Measurements from ENCODE around the gene SNAPC4. TPM values are rescaled to one million over a fixed set of nuclear protein-coding genes. Genes with fewer than 3 reads are reported as not detected.

Gene SNAPC4
- total RNA-seq, 1 donor from 2014 or later = 9.4 TPM

DNA sequence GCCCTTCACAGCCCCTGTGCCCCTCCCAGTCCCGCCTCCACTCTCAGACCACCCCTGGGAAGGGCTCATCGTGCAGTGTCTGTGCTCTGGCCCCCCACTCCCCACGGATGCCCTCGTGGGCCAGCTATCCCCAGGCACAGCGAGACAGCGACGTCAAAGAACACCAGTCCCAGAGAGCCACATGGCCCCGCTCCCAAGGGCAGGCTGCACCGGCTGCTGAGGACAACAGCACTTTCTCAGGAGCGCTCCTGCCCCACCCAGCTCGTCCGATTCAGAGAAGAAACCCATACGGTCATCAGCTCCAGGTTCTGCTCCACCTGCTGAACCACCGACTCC lies 4.8 kb upstream of the SNAPC4 start:
- no peak for DNase-seq (ENCODE audit: low spot score in 2 of 2)
- H3K9me3 ChIP-seq = no peaks in the 10 kb centered on the region

DNA sequence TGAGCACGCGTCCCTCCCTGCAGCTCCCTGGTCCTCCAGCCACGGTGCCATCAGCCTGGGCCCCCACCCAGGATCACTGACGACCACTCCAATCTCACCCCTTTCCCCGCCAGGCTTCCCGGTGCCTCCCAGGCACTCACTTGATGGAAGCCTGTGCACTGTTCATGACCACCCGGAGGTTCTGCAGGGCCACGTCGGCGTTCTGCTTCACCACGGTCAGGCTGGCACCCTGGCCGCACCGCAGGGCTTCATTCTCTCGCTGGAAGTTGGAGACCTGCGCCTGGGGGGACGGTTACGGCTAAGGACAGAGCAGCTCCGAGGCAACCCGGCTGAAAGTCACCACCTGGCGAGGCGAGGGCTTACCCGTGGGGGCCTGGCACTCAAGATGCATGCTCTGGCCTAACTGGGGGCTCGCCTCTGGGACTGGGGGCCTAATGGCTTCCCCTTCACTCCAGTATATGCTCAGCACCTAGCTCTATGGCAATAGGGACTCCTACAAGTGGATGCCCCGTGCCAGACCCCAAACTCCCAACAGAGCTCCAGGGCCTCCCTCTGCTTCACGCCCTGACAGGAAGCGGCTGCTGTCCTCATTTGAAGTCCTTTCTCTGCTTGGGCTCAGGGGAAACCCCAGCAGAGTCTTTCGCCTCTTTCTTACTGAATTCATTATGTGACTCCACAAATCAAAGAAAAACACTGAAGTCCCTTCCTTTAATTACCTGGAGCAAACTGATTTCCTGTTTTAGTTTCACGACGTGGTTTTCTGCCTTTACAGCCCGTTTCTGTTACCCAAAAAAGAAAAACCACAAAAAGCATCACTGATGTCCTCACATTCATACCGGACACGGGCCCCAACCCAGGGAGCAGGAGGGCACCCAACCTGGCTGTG lies 4.2 kb upstream of the SNAPC4 start:
- DNase-seq (ENCODE audit: low spot score in 2 of 2) = no peak
- Histone ChIP-seq H3K27ac (no peak overlapping the region), H3K27me3 (no peaks in the 10 kb centered on the region), H3K4me3 (no peak overlapping the region), H3K4me1 (peaks cover 6 to 8% of the 10 kb centered on the region in 2 donors), H3K36me3 (peaks cover 27 to 41% of the 10 kb centered on the region in 2 donors), H3K9me3 (no peaks in the 10 kb centered on the region)
- TF ChIP-seq, protein P1, sequence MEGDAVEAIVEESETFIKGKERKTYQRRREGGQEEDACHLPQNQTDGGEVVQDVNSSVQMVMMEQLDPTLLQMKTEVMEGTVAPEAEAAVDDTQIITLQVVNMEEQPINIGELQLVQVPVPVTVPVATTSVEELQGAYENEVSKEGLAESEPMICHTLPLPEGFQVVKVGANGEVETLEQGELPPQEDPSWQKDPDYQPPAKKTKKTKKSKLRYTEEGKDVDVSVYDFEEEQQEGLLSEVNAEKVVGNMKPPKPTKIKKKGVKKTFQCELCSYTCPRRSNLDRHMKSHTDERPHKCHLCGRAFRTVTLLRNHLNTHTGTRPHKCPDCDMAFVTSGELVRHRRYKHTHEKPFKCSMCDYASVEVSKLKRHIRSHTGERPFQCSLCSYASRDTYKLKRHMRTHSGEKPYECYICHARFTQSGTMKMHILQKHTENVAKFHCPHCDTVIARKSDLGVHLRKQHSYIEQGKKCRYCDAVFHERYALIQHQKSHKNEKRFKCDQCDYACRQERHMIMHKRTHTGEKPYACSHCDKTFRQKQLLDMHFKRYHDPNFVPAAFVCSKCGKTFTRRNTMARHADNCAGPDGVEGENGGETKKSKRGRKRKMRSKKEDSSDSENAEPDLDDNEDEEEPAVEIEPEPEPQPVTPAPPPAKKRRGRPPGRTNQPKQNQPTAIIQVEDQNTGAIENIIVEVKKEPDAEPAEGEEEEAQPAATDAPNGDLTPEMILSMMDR (IDR thresholded peaks at IDR 0.05) = no peak
- intact Hi-C loops (cut with DNase I) = loop anchor here (5.0 kb wide), 1 partner anchor 77 kb away; the partner anchor contains the start of gene GPSM1

More for the DNA sequence above, 4.8 kb upstream of the SNAPC4 start:
- Histone ChIP-seq H3K4me1 (peaks cover 8 to 9% of the 10 kb centered on the region in 2 donors), H3K27me3 (no peaks in the 10 kb centered on the region), H3K36me3 (peaks cover 27 to 41% of the 10 kb centered on the region in 2 donors), H3K4me3 (no peak overlapping the region), H3K27ac (no peak overlapping the region)
- intact Hi-C loops (cut with DNase I) = loop anchor here (5.0 kb wide), 1 partner anchor 77 kb away; the partner anchor contains the start of gene GPSM1
- TF ChIP-seq, protein P1 (IDR thresholded peaks at IDR 0.05) = no peak

DNA sequence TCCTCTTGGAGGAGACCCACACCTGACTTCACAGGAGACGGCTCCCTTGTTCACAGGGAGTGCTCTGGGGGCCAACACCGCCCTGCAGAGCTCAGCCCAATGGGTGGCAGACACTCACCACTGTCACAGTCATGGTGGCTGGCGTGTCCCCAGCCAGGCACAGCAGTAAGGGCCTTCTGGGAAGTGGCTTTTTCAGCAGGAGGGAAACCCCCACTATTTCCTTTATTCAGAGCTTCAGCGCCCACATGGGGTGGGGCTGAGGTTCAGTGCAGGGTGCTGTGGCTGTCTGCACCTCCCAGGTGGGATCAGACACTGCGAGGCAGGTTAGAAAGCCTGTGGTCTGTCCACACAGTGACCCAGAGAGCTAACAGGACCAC lies 3.6 kb upstream of the SNAPC4 start:
- peaks cover 10 to 12% of the 10 kb centered on the region in 2 donors for H3K4me1 ChIP-seq
- intact Hi-C loops (cut with DNase I) = loop anchor here (5.0 kb wide), 1 partner anchor 76 kb away; the partner anchor contains the start of gene GPSM1
- H3K27me3 ChIP-seq = no peaks in the 10 kb centered on the region
- peaks cover 27 to 41% of the 10 kb centered on the region in 2 donors for H3K36me3 ChIP-seq
- no peak for DNase-seq (ENCODE audit: low spot score in 2 of 2)
- no peak overlapping the region for H3K27ac ChIP-seq
- TF ChIP-seq, protein P1 (IDR thresholded peaks at IDR 0.05) = no peak
- H3K4me3 ChIP-seq = no peak overlapping the region
- H3K9me3 ChIP-seq = no peaks in the 10 kb centered on the region

DNA sequence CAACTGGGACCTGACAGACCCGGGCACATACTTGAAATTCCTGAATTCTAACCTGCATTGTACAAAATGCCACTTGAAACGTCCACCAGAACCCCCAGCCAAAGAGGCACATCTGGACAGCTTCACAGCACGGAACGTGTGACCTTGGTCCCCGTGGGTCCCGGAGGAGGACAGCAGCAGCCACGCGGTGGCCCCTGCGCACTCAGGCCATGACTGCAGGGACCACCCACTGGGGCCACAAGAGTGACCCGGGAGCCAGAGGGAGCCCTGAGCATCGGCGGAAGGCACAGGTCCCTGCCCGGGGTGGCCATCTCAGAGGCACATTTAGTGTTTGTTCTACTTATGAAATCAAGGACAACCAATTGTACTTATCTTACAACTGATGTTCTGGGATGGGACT lies 2.1 kb upstream of the SNAPC4 start:
- Histone ChIP-seq H3K9me3 (no peaks in the 10 kb centered on the region), H3K4me3 (no peak overlapping the region), H3K27ac (no peak overlapping the region), H3K27me3 (no peaks in the 10 kb centered on the region), H3K4me1 (peaks cover 10 to 13% of the 10 kb centered on the region in 2 donors), H3K36me3 (peaks cover 29 to 46% of the 10 kb centered on the region in 2 donors)
- intact Hi-C loops (cut with DNase I) = loop anchor here (5.0 kb wide), 1 partner anchor 75 kb away; the partner anchor contains the start of gene GPSM1
- TF ChIP-seq, protein P1 (IDR thresholded peaks at IDR 0.05) = no peak
- no peak for DNase-seq (ENCODE audit: low spot score in 2 of 2)

DNA sequence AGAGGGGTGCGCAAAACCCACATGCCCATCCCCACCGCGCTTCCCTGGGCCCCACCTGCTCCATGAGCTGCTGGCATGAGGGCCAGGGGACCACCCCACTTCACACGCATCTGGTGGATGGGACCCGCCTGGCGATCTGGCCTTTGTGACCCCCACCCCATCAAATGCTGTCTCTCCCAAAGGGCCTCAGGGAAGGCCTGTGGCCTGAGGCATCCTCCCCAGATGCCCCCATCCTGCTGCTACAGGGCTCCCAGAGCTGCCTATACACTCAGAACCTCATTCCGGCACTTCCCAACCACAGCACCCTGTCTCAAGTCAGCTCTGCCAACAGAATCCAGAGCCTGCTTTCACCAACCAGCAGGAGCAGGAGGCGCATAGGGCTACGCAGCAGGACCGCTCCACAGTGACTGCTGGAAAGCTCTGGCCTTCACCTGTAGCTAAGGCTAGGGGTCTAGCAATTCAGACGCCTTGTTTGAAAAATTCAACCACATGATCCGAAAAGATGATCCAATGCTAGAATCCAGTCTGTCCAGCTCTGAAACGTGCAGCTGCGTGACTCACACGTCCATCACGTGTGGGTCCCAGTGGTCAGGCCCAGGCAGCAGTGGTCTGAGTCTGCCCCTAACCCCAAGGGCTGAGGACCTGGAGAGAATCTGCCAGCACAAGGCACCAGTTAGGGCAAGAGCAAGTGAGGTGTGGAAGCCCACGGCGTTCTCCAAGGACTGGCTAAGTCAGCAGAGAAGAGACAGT lies 1.4 kb upstream of the SNAPC4 start:
- TF ChIP-seq, protein P1 (IDR thresholded peaks at IDR 0.05) = no peak
- Histone ChIP-seq H3K36me3 (peaks cover 26 to 46% of the 10 kb centered on the region in 2 donors), H3K27ac (no peak overlapping the region), H3K9me3 (no peaks in the 10 kb centered on the region), H3K4me3 (no peak overlapping the region), H3K4me1 (peaks cover 10 to 13% of the 10 kb centered on the region in 2 donors), H3K27me3 (no peaks in the 10 kb centered on the region)
- no peak for DNase-seq (ENCODE audit: low spot score in 2 of 2)
- intact Hi-C loops (cut with DNase I) = loop anchor here (5.0 kb wide), 1 partner anchor 74 kb away; the partner anchor contains the start of gene GPSM1
